ENCODE data around the gene REXO1. TPM values are rescaled to one million over a fixed set of nuclear protein-coding genes. Genes with fewer than 3 reads are reported as not detected.

The REXO1 gene
- polyA plus RNA-seq, 3 donors = 2.8 to 60.8 (median 3.0) TPM

- Histone ChIP-seq H3K4me3 (replicated peaks in 1 of 3; ENCODE audit: low read depth in 2 of 3, low read length in 3 of 3) (no peak overlapping the region), H3K9me3 (replicated peaks in 1 of 2; ENCODE audit: control insufficient read depth in 1 of 2, insufficient read depth in 1 of 2, low read length in 2 of 2) (no peaks in the 10 kb centered on the region), H4K20me1 (ENCODE audit: insufficient read depth, low read length) (no peaks in the 10 kb centered on the region), H3K36me3 (replicated peaks in 1 of 2; ENCODE audit: control insufficient read depth in 1 of 2, insufficient read depth in 2 of 2, low read length in 2 of 2) (peaks cover 17 to 18% of the 10 kb centered on the region in 2 donors), H3K79me2 (ENCODE audit: insufficient read depth, low read length) (no peaks in the 10 kb centered on the region), H3K27me3 (ENCODE audit: control insufficient read depth in 2 of 2, insufficient read depth in 2 of 2, low read length in 2 of 2) (no peaks in the 10 kb centered on the region), H3K9ac (ENCODE audit: insufficient read depth, low read length, poor library complexity, severe bottlenecking) (no peak overlapping the region), H3K4me1 (ENCODE audit: control insufficient read depth in 1 of 2, insufficient read depth in 2 of 2, low read length in 2 of 2) (peaks cover 7 to 13% of the 10 kb centered on the region in 2 donors), H3K4me2 (replicated peaks; ENCODE audit: extremely low read depth, low read length, poor library complexity, severe bottlenecking) (no peak overlapping the region), H3K27ac (ENCODE audit: low read depth in 1 of 2, low read length in 2 of 2) (no peak overlapping the region), H2AFZ (ENCODE audit: insufficient read depth, low read depth, low read length, poor library complexity, severe bottlenecking) (no peak overlapping the region)
- Mint-ChIP-seq H3K4me3 (no peak overlapping the region), H3K27me3 (ENCODE audit: low read depth in 3 of 3) (no peaks in the 10 kb centered on the region), H3K9me3 (no peaks in the 10 kb centered on the region), H3K4me1 (peaks cover 7% of the 10 kb centered on the region), H3K36me3 (peaks cover 32 to 59% of the 10 kb centered on the region in 2 donors), H3K27ac (no peak overlapping the region)
- intact Hi-C loops (cut with micrococcal nuclease) = no loop called here
- no peak for DNase-seq
- WGBS (ENCODE audit: insufficient coverage) = 97% methylated on average over 19 of the region's 28 CpGs
- TF ChIP-seq, protein P1, sequence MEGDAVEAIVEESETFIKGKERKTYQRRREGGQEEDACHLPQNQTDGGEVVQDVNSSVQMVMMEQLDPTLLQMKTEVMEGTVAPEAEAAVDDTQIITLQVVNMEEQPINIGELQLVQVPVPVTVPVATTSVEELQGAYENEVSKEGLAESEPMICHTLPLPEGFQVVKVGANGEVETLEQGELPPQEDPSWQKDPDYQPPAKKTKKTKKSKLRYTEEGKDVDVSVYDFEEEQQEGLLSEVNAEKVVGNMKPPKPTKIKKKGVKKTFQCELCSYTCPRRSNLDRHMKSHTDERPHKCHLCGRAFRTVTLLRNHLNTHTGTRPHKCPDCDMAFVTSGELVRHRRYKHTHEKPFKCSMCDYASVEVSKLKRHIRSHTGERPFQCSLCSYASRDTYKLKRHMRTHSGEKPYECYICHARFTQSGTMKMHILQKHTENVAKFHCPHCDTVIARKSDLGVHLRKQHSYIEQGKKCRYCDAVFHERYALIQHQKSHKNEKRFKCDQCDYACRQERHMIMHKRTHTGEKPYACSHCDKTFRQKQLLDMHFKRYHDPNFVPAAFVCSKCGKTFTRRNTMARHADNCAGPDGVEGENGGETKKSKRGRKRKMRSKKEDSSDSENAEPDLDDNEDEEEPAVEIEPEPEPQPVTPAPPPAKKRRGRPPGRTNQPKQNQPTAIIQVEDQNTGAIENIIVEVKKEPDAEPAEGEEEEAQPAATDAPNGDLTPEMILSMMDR (IDR thresholded peaks at IDR 0.05) = no peak
Measured at GRCh38 chr19:1807030-1807694, 41.1 kb downstream of the REXO1 start.

GRCh38 chr19:1806184-1807029 lies 41.9 kb downstream of the REXO1 start:
- Histone ChIP-seq H2AFZ (ENCODE audit: insufficient read depth, low read depth, low read length, poor library complexity, severe bottlenecking) (no peak overlapping the region), H3K4me2 (replicated peaks; ENCODE audit: extremely low read depth, low read length, poor library complexity, severe bottlenecking) (no peak overlapping the region), H3K27me3 (ENCODE audit: control insufficient read depth in 2 of 2, insufficient read depth in 2 of 2, low read length in 2 of 2) (no peaks in the 10 kb centered on the region), H3K9me3 (replicated peaks in 1 of 2; ENCODE audit: control insufficient read depth in 1 of 2, insufficient read depth in 1 of 2, low read length in 2 of 2) (no peaks in the 10 kb centered on the region), H3K9ac (ENCODE audit: insufficient read depth, low read length, poor library complexity, severe bottlenecking) (no peak overlapping the region), H4K20me1 (ENCODE audit: insufficient read depth, low read length) (no peaks in the 10 kb centered on the region), H3K4me1 (ENCODE audit: control insufficient read depth in 1 of 2, insufficient read depth in 2 of 2, low read length in 2 of 2) (peaks cover 2 to 6% of the 10 kb centered on the region in 2 donors), H3K36me3 (replicated peaks in 1 of 2; ENCODE audit: control insufficient read depth in 1 of 2, insufficient read depth in 2 of 2, low read length in 2 of 2) (peaks cover 17 to 18% of the 10 kb centered on the region in 2 donors), H3K27ac (ENCODE audit: low read depth in 1 of 2, low read length in 2 of 2) (no peak overlapping the region), H3K4me3 (replicated peaks in 1 of 3; ENCODE audit: low read depth in 2 of 3, low read length in 3 of 3) (no peak overlapping the region), H3K79me2 (ENCODE audit: insufficient read depth, low read length) (no peaks in the 10 kb centered on the region)
- H3K9me3 Mint-ChIP-seq = no peaks in the 10 kb centered on the region
- H3K4me3 Mint-ChIP-seq = no peak overlapping the region
- no peak for DNase-seq
- H3K4me1 Mint-ChIP-seq = peaks cover 4% of the 10 kb centered on the region
- H3K27ac Mint-ChIP-seq = no peak overlapping the region
- TF ChIP-seq, protein P1 (IDR thresholded peaks at IDR 0.05) = no peak
- H3K27me3 Mint-ChIP-seq (ENCODE audit: low read depth in 3 of 3) = no peaks in the 10 kb centered on the region
- WGBS (ENCODE audit: insufficient coverage) = 96% methylated on average over 35 of the region's 45 CpGs
- intact Hi-C loops (cut with micrococcal nuclease) = no loop called here
- H3K36me3 Mint-ChIP-seq = peaks cover 32 to 64% of the 10 kb centered on the region in 2 donors

Measured in CD14-positive monocyte (primary cell).